SK-N-MC (cell line): ENCODE data around the gene DZIP1L.
A peak's percentile ranks its signal among the peaks of the same experiment; 100 is the strongest.
"Not testable (repeated sequence)": the region's sequence is repeated elsewhere in the genome, so short reads cannot be mapped to it uniquely, and the experiment has no call there.

Source experiments
- DNase-seq: peaks from one replicate; pipeline ENCODE4 v3.0.0-alpha.2; 2011; ENCODE audit warnings: low read depth, low spot score
- H3K27ac ChIP-seq: fragments of 200-600 bp; sonication (generic); 2 replicates; pipeline ENCODE4 v1.5.1; 2016; ENCODE audit warnings: mixed run types
- H3K36me3 ChIP-seq: fragments of 200-600 bp; sonication (generic); 2 replicates; pipeline ENCODE4 v1.6.1; 2017; ENCODE audit warnings: antibody characterized with exemption, low read length, mixed read lengths; ENCODE audit not compliant: insufficient read depth
- H3K4me3 ChIP-seq: fragments of 200-600 bp; sonication (generic); 2 replicates; pipeline ENCODE4 v1.5.1; 2016
- H3K9ac ChIP-seq: fragments of 200-600 bp; sonication (generic); 2 replicates; pipeline ENCODE4 v1.8.0; 2017; ENCODE audit warnings: mixed run types, mixed read lengths; ENCODE audit not compliant: insufficient read length
- H3K9me3 ChIP-seq: fragments of 200-600 bp; sonication (generic); 2 replicates; pipeline ENCODE4 v1.6.1; 2017; ENCODE audit warnings: low read depth, mild to moderate bottlenecking, antibody characterized with exemption, low read length, moderate library complexity, mixed read lengths
- EZH2 ChIP-seq: fragments of 200-600 bp; sonication (generic); IDR thresholded peaks from one replicate; pipeline ENCODE4 v1.6.1; 2017; ENCODE audit warnings: antibody characterized with exemption
- FOXP2 ChIP-seq: optimal IDR thresholded peaks from 2 replicates; pipeline ENCODE3; 2011; ENCODE audit warnings: mild to moderate bottlenecking, moderate library complexity; ENCODE audit not compliant: insufficient read depth; ENCODE audit errors: extremely low read length, control extremely low read depth
- POLR2AphosphoS5 ChIP-seq: IDR thresholded peaks from 2 replicates; pipeline ENCODE4 v1.6.1; 2012; ENCODE audit warnings: mild to moderate bottlenecking, low read depth, low read length, borderline replicate concordance

Gene DZIP1L

GRCh38 chr3:138124188-138124587, 8.8 kb upstream of the DZIP1L start:
- no peak overlapping the region for H3K4me3 ChIP-seq
- no peak overlapping the region for H3K27ac ChIP-seq
- no peak for DNase-seq
- TF ChIP-seq EZH2 (no peak), FOXP2 (no peak), POLR2AphosphoS5 (no peak)
- H3K36me3 ChIP-seq: no peaks in the 10 kb centered on the region
- no peaks in the 10 kb centered on the region for H3K9me3 ChIP-seq
- H3K9ac ChIP-seq: no peak overlapping the region

GRCh38 chr3:138119423-138119766, 4.0 kb upstream of the DZIP1L start:
- H3K9ac ChIP-seq: no peak overlapping the region
- no peaks in the 10 kb centered on the region for H3K36me3 ChIP-seq
- TF ChIP-seq POLR2AphosphoS5 (no peak), EZH2 (no peak), FOXP2 (no peak)
- no peak overlapping the region for H3K4me3 ChIP-seq
- no peak overlapping the region for H3K27ac ChIP-seq
- no peak for DNase-seq
- no peaks in the 10 kb centered on the region for H3K9me3 ChIP-seq

GRCh38 chr3:138118612-138119422, 3.4 kb upstream of the DZIP1L start:
- TF ChIP-seq POLR2AphosphoS5 (no peak), FOXP2 (no peak), EZH2 (no peak)
- H3K9ac ChIP-seq: no peak overlapping the region
- H3K4me3 ChIP-seq: no peak overlapping the region
- H3K9me3 ChIP-seq: no peaks in the 10 kb centered on the region
- no peak for DNase-seq
- no peaks in the 10 kb centered on the region for H3K36me3 ChIP-seq
- H3K27ac ChIP-seq: no peak overlapping the region

- Histone ChIP-seq H3K4me3 (peak overlapping the region; percentile 97), H3K27ac (no peak overlapping the region), H3K36me3 (no peaks in the 10 kb centered on the region), H3K9me3 (no peaks in the 10 kb centered on the region), H3K9ac (peak overlapping the region; percentile 87)
- DNase-seq: no peak
- no peak for TF ChIP-seq FOXP2
- TF ChIP-seq POLR2AphosphoS5: no peak
- TF ChIP-seq EZH2: no peak
These were observed 933 bp downstream of the DZIP1L start for GRCh38 chr3:138114431-138114918.

GRCh38 chr3:138113326-138113725, 2.1 kb downstream of the DZIP1L start:
- TF ChIP-seq POLR2AphosphoS5: no peak
- TF ChIP-seq FOXP2: no peak
- no peak for TF ChIP-seq EZH2

GRCh38 chr3:138112362-138112761, 3.0 kb downstream of the DZIP1L start:
- Histone ChIP-seq H3K27ac (no peak overlapping the region), H3K9me3 (no peaks in the 10 kb centered on the region), H3K4me3 (no peak overlapping the region), H3K36me3 (no peaks in the 10 kb centered on the region), H3K9ac (no peak overlapping the region)
- TF ChIP-seq POLR2AphosphoS5: no peak
- no peak for TF ChIP-seq EZH2
- TF ChIP-seq FOXP2: no peak
- DNase-seq: no peak

More at GRCh38 chr3:138113326-138113725, 2.1 kb downstream of the DZIP1L start:
- H3K4me3 ChIP-seq: no peak overlapping the region
- no peaks in the 10 kb centered on the region for H3K36me3 ChIP-seq
- no peaks in the 10 kb centered on the region for H3K9me3 ChIP-seq
- H3K9ac ChIP-seq: no peak overlapping the region
- H3K27ac ChIP-seq: no peak overlapping the region
- DNase-seq: no peak

- H3K9ac ChIP-seq: no peak overlapping the region
- no peaks in the 10 kb centered on the region; the same call in 1 of the 2 replicates for H3K36me3 ChIP-seq
- no peak for DNase-seq
- no peak overlapping the region for H3K27ac ChIP-seq
- TF ChIP-seq FOXP2: no peak
- no peak for TF ChIP-seq EZH2
- TF ChIP-seq POLR2AphosphoS5: no peak
- H3K9me3 ChIP-seq: no peaks in the 10 kb centered on the region
- no peak overlapping the region for H3K4me3 ChIP-seq
These were observed 9.8 kb downstream of the DZIP1L start for GRCh38 chr3:138105598-138105997.

GRCh38 chr3:138103466-138103865, 11.9 kb downstream of the DZIP1L start:
- Histone ChIP-seq H3K4me3 (no peak overlapping the region), H3K9me3 (no peaks in the 10 kb centered on the region), H3K9ac (no peak overlapping the region), H3K27ac (no peak overlapping the region), H3K36me3 (no peaks in the 10 kb centered on the region; the same call in 1 of the 2 replicates)
- TF ChIP-seq EZH2 (no peak), POLR2AphosphoS5 (no peak), FOXP2 (no peak)
- DNase-seq: no peak

- not testable (repeated sequence) for H3K9me3 ChIP-seq, H3K27ac ChIP-seq, H3K9ac ChIP-seq, DNase-seq, H3K36me3 ChIP-seq, H3K4me3 ChIP-seq
These were observed 14.0 kb downstream of the DZIP1L start for GRCh38 chr3:138101351-138101940.
